ENCODE data around the gene POGLUT3. TPM values are rescaled to one million over a fixed set of nuclear protein-coding genes. Genes with fewer than 3 reads are reported as not detected.

The POGLUT3 gene, protein sequence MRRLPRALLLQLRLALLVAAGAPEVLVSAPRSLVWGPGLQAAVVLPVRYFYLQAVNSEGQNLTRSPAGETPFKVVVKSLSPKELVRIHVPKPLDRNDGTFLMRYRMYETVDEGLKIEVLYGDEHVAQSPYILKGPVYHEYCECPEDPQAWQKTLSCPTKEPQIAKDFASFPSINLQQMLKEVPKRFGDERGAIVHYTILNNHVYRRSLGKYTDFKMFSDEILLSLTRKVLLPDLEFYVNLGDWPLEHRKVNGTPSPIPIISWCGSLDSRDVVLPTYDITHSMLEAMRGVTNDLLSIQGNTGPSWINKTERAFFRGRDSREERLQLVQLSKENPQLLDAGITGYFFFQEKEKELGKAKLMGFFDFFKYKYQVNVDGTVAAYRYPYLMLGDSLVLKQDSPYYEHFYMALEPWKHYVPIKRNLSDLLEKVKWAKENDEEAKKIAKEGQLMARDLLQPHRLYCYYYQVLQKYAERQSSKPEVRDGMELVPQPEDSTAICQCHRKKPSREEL
- 44.9 and 53.6 TPM in 2 replicates for total RNA-seq

DNA sequence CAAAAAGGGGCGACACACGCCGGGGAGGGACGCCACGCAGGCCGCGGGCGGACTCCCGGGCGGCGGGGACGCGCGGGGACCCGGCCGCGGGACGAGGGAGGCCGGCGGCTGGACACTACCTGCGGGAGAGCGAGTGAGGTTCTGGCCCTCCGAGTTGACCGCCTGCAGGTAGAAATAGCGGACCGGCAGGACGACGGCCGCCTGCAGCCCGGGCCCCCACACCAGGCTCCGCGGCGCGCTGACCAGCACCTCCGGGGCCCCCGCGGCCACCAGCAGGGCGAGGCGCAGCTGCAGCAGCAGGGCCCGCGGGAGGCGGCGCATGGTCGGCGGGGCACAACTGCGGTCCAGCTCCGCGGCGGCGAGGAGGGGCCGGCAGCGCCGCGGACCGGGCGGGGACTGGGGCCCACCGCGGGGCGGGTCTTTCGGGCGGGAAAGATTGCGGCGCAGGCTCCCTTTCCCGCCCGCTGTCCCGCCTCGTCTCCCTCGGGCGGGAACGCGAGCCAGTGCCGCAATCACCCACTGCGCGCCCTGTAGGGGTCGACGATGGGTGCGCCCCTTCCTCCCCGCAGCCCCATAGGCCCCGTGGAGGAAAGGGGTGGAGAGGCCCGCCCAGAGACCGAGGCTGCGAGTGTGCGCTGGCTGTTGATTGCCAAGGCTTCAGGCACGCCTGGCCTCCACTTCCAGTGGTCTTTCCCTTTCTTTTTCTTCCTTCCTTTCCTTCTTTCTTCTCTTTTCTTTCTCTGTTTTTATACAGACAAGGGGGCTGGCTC is at the start of gene POGLUT3:
Gene POGLUT3, minus strand, starts transcription at position 339 of the 770 bp plus-strand sequence. Its CDS starts 18 bp downstream, at position 321.

DNA sequence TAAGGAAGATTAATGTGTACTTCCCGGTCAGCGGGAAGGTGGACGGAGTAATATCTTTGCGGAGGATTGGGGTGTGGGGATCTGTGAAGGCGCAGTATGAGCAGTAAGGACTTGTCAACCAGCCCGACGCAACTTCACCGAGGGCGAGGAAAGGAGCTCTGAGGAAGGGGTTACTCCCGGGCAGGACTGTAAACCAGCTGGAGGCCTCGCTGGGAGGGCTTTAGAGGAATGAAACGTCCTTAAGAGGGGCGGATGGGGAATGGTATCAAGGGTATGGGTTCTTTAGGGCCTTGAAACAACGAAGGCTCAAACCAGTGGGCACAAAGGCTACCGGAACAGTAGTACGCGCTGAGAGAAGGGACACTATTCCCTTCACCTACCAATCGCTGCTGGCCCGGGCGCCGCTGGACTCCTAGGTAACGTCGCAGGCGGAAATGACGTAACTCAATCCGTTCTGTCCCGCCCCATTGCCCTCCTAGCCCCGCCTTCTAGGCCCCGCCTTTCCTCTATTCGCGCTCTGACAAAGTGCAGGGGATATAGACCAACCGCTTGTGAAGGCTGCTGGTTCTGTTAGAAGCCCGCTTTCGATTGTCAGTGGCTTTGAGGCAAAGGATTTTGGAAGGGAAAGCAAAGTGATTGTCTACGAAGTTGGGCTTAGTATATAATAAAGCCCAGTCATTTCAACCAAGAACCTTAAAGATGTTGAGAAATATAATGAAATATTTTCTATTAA is 30.9 kb downstream of the POGLUT3 start, which contains the start of gene C11orf65:
Gene C11orf65, minus strand, starts transcription at position 439 of the 733 bp plus-strand sequence. CDS start 5,970 bp downstream, outside the sequence.

Other genes starting within 250 kb of the POGLUT3 start
- gene C11orf65, start 30.9 kb downstream of the POGLUT3 start, total RNA-seq: 0.14 TPM in 1 of 2 replicates, not detected in the other
- gene EXPH5, start 95.4 kb upstream of the POGLUT3 start, total RNA-seq: 0.13 and 0.22 TPM in 2 replicates
- 34.2 and 49.3 TPM in 2 replicates for gene DDX10, start 166.7 kb upstream of the POGLUT3 start, total RNA-seq

All from thoracic aorta endothelial cell (primary cell).